Measurements from ENCODE around the gene PAOX.

DNA sequence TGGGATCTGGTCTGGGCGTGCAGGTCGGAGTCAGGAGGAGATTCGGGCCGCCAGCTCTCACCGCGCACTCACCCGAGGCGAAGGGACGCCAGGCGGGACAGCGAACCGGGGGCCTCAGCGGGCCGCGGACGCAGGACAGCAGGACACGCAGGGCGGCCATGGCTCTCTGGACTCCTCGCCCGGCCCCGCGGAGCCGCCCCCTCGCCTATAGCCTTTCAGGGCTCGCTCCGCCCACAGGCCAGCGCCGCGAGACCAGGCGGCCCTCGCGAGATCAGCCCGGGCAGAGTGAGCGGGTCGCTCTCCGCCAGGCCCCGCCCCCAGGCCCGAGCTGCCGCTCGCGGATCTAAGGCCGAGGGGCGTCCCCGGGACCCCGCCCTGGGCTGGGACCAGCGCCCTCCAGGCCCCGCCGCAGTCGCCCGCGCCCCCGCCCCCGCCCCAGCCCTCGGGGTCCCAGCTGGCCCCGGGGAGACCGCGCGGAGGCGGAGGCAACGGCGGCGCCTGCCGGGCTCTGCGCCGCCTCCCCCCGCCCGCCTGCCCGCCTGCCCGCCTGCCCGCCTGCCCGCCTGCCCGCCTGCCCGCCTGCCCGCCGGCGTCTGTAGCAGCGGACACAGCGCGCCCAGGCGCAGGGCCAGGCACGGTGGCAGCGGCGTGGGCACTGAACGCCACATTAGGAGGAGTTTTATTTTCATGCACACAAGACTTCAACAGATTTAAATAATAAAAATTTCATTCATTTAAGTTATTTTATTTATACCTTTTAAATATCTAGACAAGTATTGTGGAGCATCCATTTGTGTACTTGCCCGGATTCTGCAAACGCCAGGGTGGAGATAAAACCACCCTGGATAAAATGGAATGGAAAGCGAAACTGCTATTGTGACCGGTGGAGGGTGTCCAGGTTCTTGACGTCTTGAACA lies 5.6 kb upstream of the PAOX start, which contains the start of gene ECHS1:
- TF ChIP-seq CTCF (IDR thresholded peaks at IDR 0.05) = no peak
- TF ChIP-seq EZH2 (IDR thresholded peaks at IDR 0.05) = no peak
- TF ChIP-seq EZH2phosphoT487 (IDR thresholded peaks at IDR 0.05) = no peak
